Fibroblast of lung (primary cell): ENCODE results near the gene HOXA13.

Experiments used
- EZH2 ChIP-seq: IDR thresholded peaks from 2 replicates; pipeline ENCODE4 v1.5.1; 2012; ENCODE audit warnings: low read length, control low read depth, mild to moderate bottlenecking; ENCODE audit errors: missing control alignments
- TF ChIP-seq, protein P1 (sequence below), 2 donors: IDR thresholded peaks in 1 of 2; conservative IDR thresholded peaks in 1 of 2; 1 replicate in 1 of 2; 2 replicates in 1 of 2; pipeline ENCODE4 v1.5.1; 2011 to 2012; ENCODE audit warnings: low read length in 2 of 2, control low read depth in 1 of 2, inconsistent platforms in 1 of 2, low read depth in 1 of 2, mild to moderate bottlenecking in 1 of 2

DNA sequence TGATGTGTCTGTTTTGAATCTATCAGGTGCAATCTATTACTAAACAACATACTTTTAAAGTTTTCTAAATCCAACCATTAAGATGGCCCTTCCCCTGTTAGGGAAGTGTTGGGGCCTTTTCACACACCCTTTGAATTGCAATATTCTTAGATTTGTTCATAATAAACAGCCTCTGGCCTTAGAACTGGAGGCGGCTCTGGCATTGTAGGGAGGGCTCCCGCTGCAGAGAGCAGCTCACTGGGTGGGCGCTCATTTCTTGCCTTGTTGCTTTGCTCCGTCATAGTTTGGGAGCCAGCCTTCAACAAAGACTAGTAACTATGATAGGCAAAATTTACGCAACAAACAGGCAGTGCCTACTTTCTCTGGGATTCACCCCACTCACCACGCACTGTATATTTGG lies 21.5 kb downstream of the HOXA13 start:
- TF ChIP-seq, protein P1, sequence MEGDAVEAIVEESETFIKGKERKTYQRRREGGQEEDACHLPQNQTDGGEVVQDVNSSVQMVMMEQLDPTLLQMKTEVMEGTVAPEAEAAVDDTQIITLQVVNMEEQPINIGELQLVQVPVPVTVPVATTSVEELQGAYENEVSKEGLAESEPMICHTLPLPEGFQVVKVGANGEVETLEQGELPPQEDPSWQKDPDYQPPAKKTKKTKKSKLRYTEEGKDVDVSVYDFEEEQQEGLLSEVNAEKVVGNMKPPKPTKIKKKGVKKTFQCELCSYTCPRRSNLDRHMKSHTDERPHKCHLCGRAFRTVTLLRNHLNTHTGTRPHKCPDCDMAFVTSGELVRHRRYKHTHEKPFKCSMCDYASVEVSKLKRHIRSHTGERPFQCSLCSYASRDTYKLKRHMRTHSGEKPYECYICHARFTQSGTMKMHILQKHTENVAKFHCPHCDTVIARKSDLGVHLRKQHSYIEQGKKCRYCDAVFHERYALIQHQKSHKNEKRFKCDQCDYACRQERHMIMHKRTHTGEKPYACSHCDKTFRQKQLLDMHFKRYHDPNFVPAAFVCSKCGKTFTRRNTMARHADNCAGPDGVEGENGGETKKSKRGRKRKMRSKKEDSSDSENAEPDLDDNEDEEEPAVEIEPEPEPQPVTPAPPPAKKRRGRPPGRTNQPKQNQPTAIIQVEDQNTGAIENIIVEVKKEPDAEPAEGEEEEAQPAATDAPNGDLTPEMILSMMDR (conservative IDR thresholded peaks at IDR 0.05 in 1 of 2, IDR thresholded peaks at IDR 0.05 in 1 of 2; ENCODE audit: low read depth in 1 of 2, low read length in 2 of 2): no peak
- no peak for TF ChIP-seq EZH2
